Neural cell (in vitro differentiated cells): ENCODE measurements around the gene POLE3. TPM values are rescaled to one million over a fixed set of nuclear protein-coding genes. Genes with fewer than 3 reads are reported as not detected.

ENCODE experiments used
- H2AFZ ChIP-seq: fragments of 200-600, 300-800 bp; sonication (generic), shearing (Covaris generic); 2 replicates; pipeline ENCODE4 v1.6.0; 2014; ENCODE audit warnings: low read depth, mild to moderate bottlenecking, antibody characterized with exemption, low read length, moderate library complexity
- H3F3A ChIP-seq: fragments of 200-600 bp; shearing (Covaris generic); 2 replicates; pipeline ENCODE4 v1.6.1; 2016; ENCODE audit warnings: mild to moderate bottlenecking, moderate library complexity, mixed read lengths, antibody characterized with exemption, low read length; ENCODE audit not compliant: insufficient read depth, poor library complexity, severe bottlenecking
- H3K27ac ChIP-seq: fragments of 200-600, 300-800 bp; sonication (generic), shearing (Covaris generic); 2 replicates; pipeline ENCODE4 v1.5.1; 2014; ENCODE audit warnings: mild to moderate bottlenecking, low read length, moderate library complexity
- H3K27me3 ChIP-seq: fragments of 300-800, 200-600 bp; sonication (generic), shearing (Covaris generic); 2 replicates; pipeline ENCODE4 v1.6.0; 2014; ENCODE audit warnings: mild to moderate bottlenecking, low read depth, low read length, moderate library complexity; ENCODE audit not compliant: insufficient read depth
- H3K36me3 ChIP-seq: fragments of 300-800, 200-600 bp; sonication (generic), shearing (Covaris generic); 2 replicates; pipeline ENCODE4 v1.5.1; 2014; ENCODE audit warnings: mild to moderate bottlenecking, antibody characterized with exemption, low read length, moderate library complexity; ENCODE audit not compliant: insufficient read depth
- H3K4me2 ChIP-seq: fragments of 300-800, 200-600 bp; sonication (generic), shearing (Covaris generic); 2 replicates; pipeline ENCODE4 v1.6.0; 2014; ENCODE audit warnings: mild to moderate bottlenecking, low read length
- H3K4me3 ChIP-seq: fragments of 300-800, 200-600 bp; sonication (generic), shearing (Covaris generic); 2 replicates; pipeline ENCODE4 v1.5.1; 2014; ENCODE audit warnings: mild to moderate bottlenecking, low read length, moderate library complexity
- H3K79me2 ChIP-seq: fragments of 200-600 bp; shearing (Covaris generic); replicated peaks from 2 replicates; pipeline ENCODE4 v1.6.0; 2014; ENCODE audit warnings: mild to moderate bottlenecking, low read length, moderate library complexity; ENCODE audit not compliant: insufficient read depth
- H3K9ac ChIP-seq: fragments of 300-800, 200-600 bp; sonication (generic), shearing (Covaris generic); 2 replicates; pipeline ENCODE4 v1.6.1; 2016; ENCODE audit warnings: mild to moderate bottlenecking, low read length, mixed read lengths
- H3K9me2 ChIP-seq: fragments of 200-600 bp; shearing (Covaris generic); 2 replicates; pipeline ENCODE4 v1.6.1; 2016; ENCODE audit warnings: mild to moderate bottlenecking, low read length, mixed read lengths; ENCODE audit not compliant: insufficient read depth
- H3K9me3 ChIP-seq: fragments of 200-600, 300-800 bp; sonication (generic), shearing (Covaris generic); 2 replicates; pipeline ENCODE4 v1.6.1; 2016; ENCODE audit warnings: mild to moderate bottlenecking, mixed run types, low read length, moderate library complexity, mixed read lengths
- H4K20me1 ChIP-seq: fragments of 200-600 bp; shearing (Covaris generic); 2 replicates; pipeline ENCODE4 v1.6.1; 2016; ENCODE audit warnings: mild to moderate bottlenecking, mixed run types; ENCODE audit not compliant: insufficient read depth
- EP300 ChIP-seq: fragments of 450-650 bp; conservative IDR thresholded peaks from 2 replicates; pipeline ENCODE4 v1.6.1; 2014; ENCODE audit warnings: antibody characterized with exemption, mild to moderate bottlenecking, moderate library complexity; ENCODE audit not compliant: poor library complexity, severe bottlenecking
- EZH2 ChIP-seq: fragments of 200-600, 300-800 bp; shearing (Covaris generic), sonication (generic); IDR thresholded peaks from 2 replicates; pipeline ENCODE4 v1.6.1; 2014; ENCODE audit warnings: antibody characterized with exemption, low read length, borderline replicate concordance, mild to moderate bottlenecking; ENCODE audit not compliant: insufficient read depth, poor library complexity, severe bottlenecking
- MXI1 ChIP-seq: fragments of 450-650 bp; conservative IDR thresholded peaks from 2 replicates; pipeline ENCODE4 v1.6.1; 2014; ENCODE audit warnings: antibody characterized with exemption, mild to moderate bottlenecking; ENCODE audit not compliant: poor library complexity, severe bottlenecking
- POLR2AphosphoS5 ChIP-seq: IDR thresholded peaks from 2 replicates; pipeline ENCODE4 v1.6.1; 2012
- RAD21 ChIP-seq: fragments of 450-650 bp; conservative IDR thresholded peaks from 2 replicates; pipeline ENCODE4 v1.6.1; 2014; ENCODE audit warnings: antibody characterized with exemption, mild to moderate bottlenecking, moderate library complexity
- SMC3 ChIP-seq: fragments of 450-650 bp; conservative IDR thresholded peaks from 2 replicates; pipeline ENCODE4 v1.6.1; 2014; ENCODE audit warnings: antibody characterized with exemption, mild to moderate bottlenecking, moderate library complexity; ENCODE audit not compliant: poor library complexity
- TAF1 ChIP-seq: IDR thresholded peaks from 2 replicates; pipeline ENCODE4 v1.6.1; 2012; ENCODE audit warnings: low read depth
- polyA plus RNA-seq: library from polyadenylated mRNA; depleted of rRNA; stranded (reverse); fragments of >200 nt; gene quantifications from 2 replicates; pipeline ENCODE4 v1.2.3, GENCODE V29; 2014
- TF ChIP-seq, protein P1 (sequence below): IDR thresholded peaks from 2 replicates; pipeline ENCODE4 v1.6.1; 2012; ENCODE audit warnings: borderline replicate concordance
- TF ChIP-seq, protein P2 (sequence below): fragments of 450-650 bp; IDR thresholded peaks from 2 replicates; pipeline ENCODE4 v1.5.1; 2014; ENCODE audit warnings: antibody characterized with exemption, mild to moderate bottlenecking, moderate library complexity; ENCODE audit not compliant: poor library complexity, severe bottlenecking

POLE3 gene
- polyA plus RNA-seq, 1 donor from 2014 or later, result 99.8 TPM

DNA sequence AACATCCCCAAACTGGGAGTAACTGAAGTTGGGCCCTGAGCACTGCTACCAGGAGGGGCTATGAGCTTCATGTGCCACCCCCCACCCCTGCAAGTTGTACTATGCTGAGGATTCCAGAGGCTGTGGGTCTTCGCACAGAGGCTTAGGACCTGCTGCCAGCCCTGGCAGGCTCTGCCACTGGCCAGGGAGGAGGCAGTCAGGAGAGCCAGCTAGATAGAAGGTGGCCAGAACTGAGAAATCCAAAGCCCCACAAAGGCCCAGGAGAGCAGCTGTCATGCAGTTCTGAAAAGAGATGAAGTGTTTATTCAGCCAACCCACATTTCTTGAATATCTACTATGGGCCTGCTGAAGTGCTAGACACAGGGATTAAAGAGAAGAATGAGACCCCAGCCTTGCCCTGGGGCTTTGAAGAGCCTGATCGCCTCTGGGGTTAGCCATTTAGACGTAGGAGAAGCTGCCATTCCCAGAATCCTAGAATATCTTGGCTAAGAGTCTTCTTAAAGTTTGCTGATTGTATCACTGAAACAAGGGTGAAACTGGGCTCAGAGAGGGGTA is 10.8 kb downstream of the POLE3 start:
- H4K20me1 ChIP-seq, result no peaks in the 10 kb centered on the region
- H3K4me2 ChIP-seq, result peak overlapping the region; percentile 68
- peaks cover 23% of the 10 kb centered on the region for H3K79me2 ChIP-seq
- H3K27ac ChIP-seq, result no peak overlapping the region
- H3K27me3 ChIP-seq, result no peaks in the 10 kb centered on the region
- peak overlapping the region; percentile 96 for H3K4me3 ChIP-seq
- H3K9ac ChIP-seq, result no peak overlapping the region
- H2AFZ ChIP-seq, result no peak overlapping the region
- H3K36me3 ChIP-seq, result no peaks in the 10 kb centered on the region
- H3K9me2 ChIP-seq, result no peaks in the 10 kb centered on the region
- H3K9me3 ChIP-seq, result no peaks in the 10 kb centered on the region
- no peak for TF ChIP-seq RAD21
- no peak for TF ChIP-seq POLR2AphosphoS5
- TF ChIP-seq EP300, result no peak
- TF ChIP-seq, protein P1, sequence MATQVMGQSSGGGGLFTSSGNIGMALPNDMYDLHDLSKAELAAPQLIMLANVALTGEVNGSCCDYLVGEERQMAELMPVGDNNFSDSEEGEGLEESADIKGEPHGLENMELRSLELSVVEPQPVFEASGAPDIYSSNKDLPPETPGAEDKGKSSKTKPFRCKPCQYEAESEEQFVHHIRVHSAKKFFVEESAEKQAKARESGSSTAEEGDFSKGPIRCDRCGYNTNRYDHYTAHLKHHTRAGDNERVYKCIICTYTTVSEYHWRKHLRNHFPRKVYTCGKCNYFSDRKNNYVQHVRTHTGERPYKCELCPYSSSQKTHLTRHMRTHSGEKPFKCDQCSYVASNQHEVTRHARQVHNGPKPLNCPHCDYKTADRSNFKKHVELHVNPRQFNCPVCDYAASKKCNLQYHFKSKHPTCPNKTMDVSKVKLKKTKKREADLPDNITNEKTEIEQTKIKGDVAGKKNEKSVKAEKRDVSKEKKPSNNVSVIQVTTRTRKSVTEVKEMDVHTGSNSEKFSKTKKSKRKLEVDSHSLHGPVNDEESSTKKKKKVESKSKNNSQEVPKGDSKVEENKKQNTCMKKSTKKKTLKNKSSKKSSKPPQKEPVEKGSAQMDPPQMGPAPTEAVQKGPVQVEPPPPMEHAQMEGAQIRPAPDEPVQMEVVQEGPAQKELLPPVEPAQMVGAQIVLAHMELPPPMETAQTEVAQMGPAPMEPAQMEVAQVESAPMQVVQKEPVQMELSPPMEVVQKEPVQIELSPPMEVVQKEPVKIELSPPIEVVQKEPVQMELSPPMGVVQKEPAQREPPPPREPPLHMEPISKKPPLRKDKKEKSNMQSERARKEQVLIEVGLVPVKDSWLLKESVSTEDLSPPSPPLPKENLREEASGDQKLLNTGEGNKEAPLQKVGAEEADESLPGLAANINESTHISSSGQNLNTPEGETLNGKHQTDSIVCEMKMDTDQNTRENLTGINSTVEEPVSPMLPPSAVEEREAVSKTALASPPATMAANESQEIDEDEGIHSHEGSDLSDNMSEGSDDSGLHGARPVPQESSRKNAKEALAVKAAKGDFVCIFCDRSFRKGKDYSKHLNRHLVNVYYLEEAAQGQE, result no peak
- TF ChIP-seq SMC3, result no peak
- TF ChIP-seq TAF1, result no peak
- no peak for TF ChIP-seq EZH2
- no peak for TF ChIP-seq MXI1
- TF ChIP-seq, protein P2, sequence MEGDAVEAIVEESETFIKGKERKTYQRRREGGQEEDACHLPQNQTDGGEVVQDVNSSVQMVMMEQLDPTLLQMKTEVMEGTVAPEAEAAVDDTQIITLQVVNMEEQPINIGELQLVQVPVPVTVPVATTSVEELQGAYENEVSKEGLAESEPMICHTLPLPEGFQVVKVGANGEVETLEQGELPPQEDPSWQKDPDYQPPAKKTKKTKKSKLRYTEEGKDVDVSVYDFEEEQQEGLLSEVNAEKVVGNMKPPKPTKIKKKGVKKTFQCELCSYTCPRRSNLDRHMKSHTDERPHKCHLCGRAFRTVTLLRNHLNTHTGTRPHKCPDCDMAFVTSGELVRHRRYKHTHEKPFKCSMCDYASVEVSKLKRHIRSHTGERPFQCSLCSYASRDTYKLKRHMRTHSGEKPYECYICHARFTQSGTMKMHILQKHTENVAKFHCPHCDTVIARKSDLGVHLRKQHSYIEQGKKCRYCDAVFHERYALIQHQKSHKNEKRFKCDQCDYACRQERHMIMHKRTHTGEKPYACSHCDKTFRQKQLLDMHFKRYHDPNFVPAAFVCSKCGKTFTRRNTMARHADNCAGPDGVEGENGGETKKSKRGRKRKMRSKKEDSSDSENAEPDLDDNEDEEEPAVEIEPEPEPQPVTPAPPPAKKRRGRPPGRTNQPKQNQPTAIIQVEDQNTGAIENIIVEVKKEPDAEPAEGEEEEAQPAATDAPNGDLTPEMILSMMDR, result no peak
- H3F3A ChIP-seq, result no peaks in the 10 kb centered on the region

DNA sequence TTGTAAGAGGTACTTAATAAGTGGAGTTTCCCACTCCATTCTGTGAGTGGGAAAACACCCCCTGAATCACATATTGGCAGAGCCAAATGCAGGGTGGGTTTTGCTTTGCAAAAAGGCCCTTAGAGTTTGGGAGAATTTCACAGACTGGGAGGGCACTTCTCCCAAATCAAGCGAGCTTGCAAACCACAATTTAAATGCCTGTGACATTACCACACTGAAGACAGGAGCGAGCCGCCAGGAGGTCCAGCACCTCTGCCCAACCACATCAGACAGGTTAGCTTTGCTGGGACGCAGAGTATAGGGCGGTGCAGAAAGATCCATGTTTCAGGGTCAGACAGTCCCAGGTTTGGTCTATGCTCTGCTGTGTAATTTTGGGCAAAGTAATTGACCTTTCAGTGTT is 11.7 kb downstream of the POLE3 start:
- Histone ChIP-seq H3K4me2 (no peak overlapping the region), H3F3A (no peaks in the 10 kb centered on the region)

More for the DNA sequence above, 11.7 kb downstream of the POLE3 start:
- no peaks in the 10 kb centered on the region for H3K9me3 ChIP-seq
- no peaks in the 10 kb centered on the region for H4K20me1 ChIP-seq
- no peak overlapping the region for H3K9ac ChIP-seq
- no peaks in the 10 kb centered on the region for H3K27me3 ChIP-seq
- TF ChIP-seq, protein P1, result no peak
- TF ChIP-seq TAF1 (no peak), SMC3 (no peak), MXI1 (no peak), RAD21 (no peak), EZH2 (no peak)
- H3K4me3 ChIP-seq, result no peak overlapping the region
- H3K27ac ChIP-seq, result no peak overlapping the region
- H3K79me2 ChIP-seq, result peaks cover 23% of the 10 kb centered on the region
- no peaks in the 10 kb centered on the region for H3K36me3 ChIP-seq
- H2AFZ ChIP-seq, result no peak overlapping the region
- no peaks in the 10 kb centered on the region for H3K9me2 ChIP-seq
